Mesenchymal stem cell (in vitro differentiated cells and primary cell): Measurements from ENCODE around the gene KCNK18.

Experiments used
- DNase-seq: peaks from one replicate; pipeline ENCODE4 v3.0.0-alpha.2; 2013
- H2AFZ ChIP-seq: one replicate; pipeline ENCODE4 v1.6.1; 2013; ENCODE audit warnings: low read depth, mild to moderate bottlenecking, control low read depth, inconsistent platforms, low read length, moderate library complexity
- H2AK5ac ChIP-seq: 2 replicates; pipeline ENCODE4 v1.6.1; 2013; ENCODE audit warnings: low read length, moderate library complexity, mild to moderate bottlenecking, inconsistent platforms; ENCODE audit not compliant: severe bottlenecking
- H2BK120ac ChIP-seq: one replicate; pipeline ENCODE4 v1.6.1; 2013; ENCODE audit warnings: low read depth, mild to moderate bottlenecking, inconsistent platforms, low read length, moderate library complexity
- H2BK12ac ChIP-seq, 2 experiments: one replicate each; pipeline ENCODE4 v1.6.1; 2013; ENCODE audit warnings: inconsistent platforms in 2 of 2, low read length in 2 of 2, mild to moderate bottlenecking in 2 of 2, moderate library complexity in 2 of 2, control low read depth in 1 of 2
- H2BK15ac ChIP-seq: one replicate; pipeline ENCODE4 v1.6.1; 2013; ENCODE audit warnings: mild to moderate bottlenecking, low read depth, inconsistent platforms; ENCODE audit not compliant: poor library complexity, severe bottlenecking
- H2BK5ac ChIP-seq: 2 replicates; pipeline ENCODE4 v1.6.1; 2013; ENCODE audit warnings: low read depth, mild to moderate bottlenecking, low read length, control low read depth, inconsistent platforms; ENCODE audit not compliant: poor library complexity, severe bottlenecking
- H3K14ac ChIP-seq, 2 experiments: one replicate each; pipeline ENCODE4 v1.6.1; 2013; ENCODE audit warnings: inconsistent platforms in 2 of 2, low read length in 2 of 2, control low read depth in 1 of 2, mild to moderate bottlenecking in 1 of 2, moderate library complexity in 1 of 2
- H3K18ac ChIP-seq, 2 experiments: one replicate each; pipeline ENCODE4 v1.6.1; 2013; ENCODE audit warnings: inconsistent platforms in 2 of 2, low read length in 2 of 2, control low read depth in 1 of 2, low read depth in 1 of 2, mild to moderate bottlenecking in 1 of 2
- H3K23ac ChIP-seq, 2 experiments: one replicate each; pipeline ENCODE4 v1.6.1; 2013; ENCODE audit warnings: inconsistent platforms in 2 of 2, low read length in 2 of 2, mild to moderate bottlenecking in 2 of 2, moderate library complexity in 2 of 2, control low read depth in 1 of 2
- H3K27ac ChIP-seq: 2 replicates; pipeline ENCODE4 v1.5.1; 2013; ENCODE audit warnings: mild to moderate bottlenecking, moderate library complexity, low read length, control low read depth, inconsistent platforms; ENCODE audit not compliant: poor library complexity, severe bottlenecking
- H3K27me3 ChIP-seq, 2 experiments: 2 replicates each; pipeline versions ENCODE4 v1.6.1 to v1.7.0; 2013; ENCODE audit warnings: low read length in 2 of 2, mild to moderate bottlenecking in 2 of 2, moderate library complexity in 2 of 2, control low read depth in 1 of 2, inconsistent platforms in 1 of 2; ENCODE audit not compliant: control insufficient read depth in 1 of 2, insufficient read depth in 1 of 2
- H3K36me3 ChIP-seq, 2 experiments: 2 replicates each; pipeline versions ENCODE4 v1.6.1 to v1.7.0; 2013; ENCODE audit warnings: low read length in 2 of 2, control low read depth in 1 of 2, inconsistent platforms in 1 of 2, low read depth in 1 of 2, mild to moderate bottlenecking in 1 of 2; ENCODE audit not compliant: insufficient read depth in 2 of 2, control insufficient read depth in 1 of 2
- H3K4ac ChIP-seq, 2 experiments: one replicate each; pipeline ENCODE4 v1.6.1; 2013; ENCODE audit warnings: inconsistent platforms in 2 of 2, low read length in 2 of 2, mild to moderate bottlenecking in 2 of 2, moderate library complexity in 2 of 2, control low read depth in 1 of 2, low read depth in 1 of 2
- H3K4me1 ChIP-seq: 2 replicates; pipeline ENCODE4 v1.6.1; 2013; ENCODE audit warnings: low read depth, low read length, control low read depth; ENCODE audit not compliant: control insufficient read depth, insufficient read depth
- H3K4me2 ChIP-seq: 2 replicates; pipeline ENCODE4 v1.6.1; 2013; ENCODE audit warnings: low read length, mild to moderate bottlenecking, inconsistent platforms; ENCODE audit not compliant: poor library complexity, severe bottlenecking
- H3K4me3 ChIP-seq, 2 experiments: 2 replicates each; pipeline versions ENCODE4 v1.5.1 to v1.7.0; 2013; ENCODE audit warnings: low read length in 2 of 2, mild to moderate bottlenecking in 2 of 2, control low read depth in 1 of 2, low read depth in 1 of 2; ENCODE audit not compliant: insufficient read depth in 1 of 2
- H3K79me1 ChIP-seq: replicated peaks from 2 replicates; pipeline ENCODE4 v1.6.1; 2013; ENCODE audit warnings: mild to moderate bottlenecking, control low read depth, low read length, inconsistent platforms; ENCODE audit not compliant: poor library complexity, severe bottlenecking
- H3K9ac ChIP-seq: 2 replicates; pipeline ENCODE4 v1.7.0; 2013; ENCODE audit warnings: mild to moderate bottlenecking, low read length, moderate library complexity
- H3K9me3 ChIP-seq: 2 replicates; pipeline ENCODE4 v1.7.0; 2013; ENCODE audit warnings: mild to moderate bottlenecking, low read length; ENCODE audit not compliant: control insufficient read depth
- H4K8ac ChIP-seq: one replicate; pipeline ENCODE4 v1.6.1; 2013; ENCODE audit warnings: inconsistent platforms, mild to moderate bottlenecking, low read length, moderate library complexity
- H4K91ac ChIP-seq: one replicate; pipeline ENCODE4 v1.6.1; 2013; ENCODE audit warnings: mild to moderate bottlenecking, low read length, inconsistent platforms
- WGBS: methylation state at CpG from one replicate; pipeline ENCODE4 v1.1.7; 2013; ENCODE audit warnings: mixed read lengths; 5-methylcytosine and 5-hydroxymethylcytosine counted together

Gene KCNK18

DNA sequence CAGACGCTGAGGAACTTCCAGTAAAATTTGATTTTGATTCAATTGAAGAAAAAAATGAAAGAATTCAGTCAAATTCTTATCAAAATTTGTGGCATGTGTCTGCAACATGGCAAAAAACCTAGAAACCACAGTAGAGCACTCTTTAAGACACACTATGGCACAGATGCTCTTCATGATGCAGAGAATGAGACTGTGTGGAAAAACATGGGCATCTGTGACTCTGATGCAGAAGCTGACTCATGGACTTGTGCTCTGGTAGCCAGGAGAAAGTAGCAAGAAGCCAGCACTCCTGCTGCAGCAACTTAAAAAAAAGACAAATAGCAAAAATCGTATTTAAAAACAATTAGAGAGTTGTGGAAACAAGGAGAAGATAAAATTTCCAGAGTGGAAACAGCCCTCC, 8.9 kb upstream of the KCNK18 start:
- H3K27ac ChIP-seq: no peak overlapping the region
- no peak overlapping the region for H2BK12ac ChIP-seq
- H3K4ac ChIP-seq: no peak overlapping the region
- H3K4me1 ChIP-seq: no peaks in the 10 kb centered on the region
- no peak overlapping the region for H3K18ac ChIP-seq
- H3K27me3 ChIP-seq: peaks cover 6 to 8% of the 10 kb centered on the region in 2 experiments
- H2BK5ac ChIP-seq: no peak overlapping the region
- DNase-seq: no peak
- H2AK5ac ChIP-seq: no peak overlapping the region
- H3K4me2 ChIP-seq: no peak overlapping the region
- H2BK120ac ChIP-seq: no peak overlapping the region
- H2BK15ac ChIP-seq: no peak overlapping the region
- H3K4me3 ChIP-seq: no peak overlapping the region
- no peaks in the 10 kb centered on the region for H3K36me3 ChIP-seq
- no peaks in the 10 kb centered on the region for H3K79me1 ChIP-seq
- H4K91ac ChIP-seq: no peak overlapping the region
- H3K9me3 ChIP-seq: no peaks in the 10 kb centered on the region
- 58% methylated on average over 1 of the region's 2 CpGs for WGBS
- no peak overlapping the region for H2AFZ ChIP-seq
- no peak overlapping the region for H3K14ac ChIP-seq
- H3K9ac ChIP-seq: no peak overlapping the region
- H4K8ac ChIP-seq: no peak overlapping the region
- no peak overlapping the region for H3K23ac ChIP-seq

DNA sequence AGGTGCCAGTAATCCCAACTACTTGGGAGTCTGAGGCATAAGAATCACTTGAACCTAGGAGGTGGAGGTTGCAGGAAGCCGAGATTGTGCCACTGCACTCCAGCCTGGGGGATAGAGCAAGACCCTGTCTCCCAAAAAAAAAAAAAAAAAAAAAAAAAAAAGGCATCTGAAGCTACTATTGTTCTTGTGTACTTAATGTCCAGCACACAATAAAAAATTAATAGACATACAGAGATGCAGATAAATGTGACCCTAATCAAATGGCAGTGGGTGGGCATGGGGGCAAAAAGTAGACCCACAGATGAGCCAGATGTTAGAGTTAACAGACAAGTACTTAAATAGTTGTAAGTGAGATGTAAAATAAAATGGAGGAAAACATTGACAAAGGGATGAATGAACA, 7.7 kb upstream of the KCNK18 start:
- no peak overlapping the region for H2AFZ ChIP-seq
- H3K23ac ChIP-seq: no peak overlapping the region
- H3K36me3 ChIP-seq: no peaks in the 10 kb centered on the region

DNA sequence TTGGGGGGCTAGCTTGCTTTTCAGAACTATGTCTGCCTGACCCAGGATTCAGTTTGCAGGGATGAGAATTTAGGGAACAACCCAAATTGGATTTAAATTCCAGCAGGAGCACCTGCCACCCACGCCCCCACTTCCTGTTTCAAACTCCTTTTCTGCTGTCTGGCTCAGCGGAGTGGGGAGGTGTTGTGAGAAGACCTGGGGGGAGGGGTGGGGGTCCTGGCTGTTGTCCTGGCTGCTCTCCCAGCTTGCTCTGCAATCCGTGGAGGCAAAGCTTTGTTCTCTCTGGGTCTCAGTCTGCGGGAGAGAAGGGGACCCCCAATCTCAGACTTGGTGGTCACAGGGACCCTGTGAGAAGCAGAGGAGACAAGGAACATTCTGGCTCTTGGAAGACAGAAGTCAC, 799 bp downstream of the KCNK18 start:
- Histone ChIP-seq H3K27me3 (peaks cover 3 to 56% of the 10 kb centered on the region in 2 experiments), H3K18ac (no peak overlapping the region), H4K8ac (no peak overlapping the region), H3K4ac (no peak overlapping the region), H2BK120ac (no peak overlapping the region), H3K9me3 (no peaks in the 10 kb centered on the region), H3K9ac (no peak overlapping the region), H3K14ac (no peak overlapping the region), H3K27ac (no peak overlapping the region), H3K4me1 (no peaks in the 10 kb centered on the region), H3K4me3 (no peak overlapping the region), H3K79me1 (no peaks in the 10 kb centered on the region), H2AK5ac (no peak overlapping the region), H4K91ac (no peak overlapping the region), H2BK5ac (no peak overlapping the region), H2BK12ac (no peak overlapping the region), H3K4me2 (no peak overlapping the region), H2AFZ (no peak overlapping the region), H2BK15ac (no peak overlapping the region), H3K36me3 (no peaks in the 10 kb centered on the region), H3K23ac (no peak overlapping the region)
- WGBS: 64% methylated on average over 1 of the region's 4 CpGs
- no peak for DNase-seq

More for the DNA sequence above, 7.7 kb upstream of the KCNK18 start:
- no peak overlapping the region for H3K4ac ChIP-seq
- H2BK12ac ChIP-seq: no peak overlapping the region
- H3K18ac ChIP-seq: no peak overlapping the region
- DNase-seq: no peak
- H2AK5ac ChIP-seq: no peak overlapping the region
- H3K27ac ChIP-seq: no peak overlapping the region
- no CpG with 5 or more reads among the region's 1 CpG for WGBS
- no peak overlapping the region for H2BK120ac ChIP-seq
- H3K4me3 ChIP-seq: no peak overlapping the region
- no peak overlapping the region for H2BK5ac ChIP-seq
- H3K27me3 ChIP-seq: peaks cover 4 to 6% of the 10 kb centered on the region in 2 experiments
- H3K9me3 ChIP-seq: no peaks in the 10 kb centered on the region
- no peak overlapping the region for H4K91ac ChIP-seq
- H3K79me1 ChIP-seq: no peaks in the 10 kb centered on the region
- H3K4me2 ChIP-seq: no peak overlapping the region
- H4K8ac ChIP-seq: no peak overlapping the region
- no peak overlapping the region for H3K14ac ChIP-seq
- H3K9ac ChIP-seq: no peak overlapping the region
- H2BK15ac ChIP-seq: no peak overlapping the region
- H3K4me1 ChIP-seq: no peaks in the 10 kb centered on the region

DNA sequence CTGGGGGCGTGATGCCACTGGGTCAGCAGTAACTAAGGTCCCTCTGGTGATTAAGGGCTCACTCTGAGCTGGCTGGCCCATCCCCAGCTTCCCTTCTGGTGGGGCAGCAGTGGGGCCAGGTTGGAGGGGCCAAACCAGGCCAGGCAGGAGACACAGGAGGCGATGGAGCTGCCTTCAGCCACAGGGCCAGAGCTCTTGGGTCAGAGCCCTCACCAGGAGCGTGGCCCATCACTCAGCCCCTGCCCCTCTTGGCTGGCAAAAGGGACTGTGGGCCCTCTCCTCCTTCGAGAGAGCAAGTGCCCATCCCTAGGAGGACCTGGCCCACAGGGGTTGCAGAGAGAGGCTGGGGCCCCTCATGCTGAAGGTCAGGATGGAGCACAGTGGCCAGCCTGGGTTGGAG, 4.5 kb downstream of the KCNK18 start:
- Histone ChIP-seq H3K14ac (no peak overlapping the region), H4K91ac (no peak overlapping the region), H3K18ac (no peak overlapping the region), H4K8ac (no peak overlapping the region), H2BK120ac (no peak overlapping the region), H3K4me1 (no peaks in the 10 kb centered on the region), H3K36me3 (no peaks in the 10 kb centered on the region), H3K4me2 (no peak overlapping the region), H3K23ac (no peak overlapping the region), H3K4me3 (no peak overlapping the region), H2BK5ac (no peak overlapping the region), H2BK15ac (no peak overlapping the region), H2AK5ac (no peak overlapping the region), H3K27me3 (peaks cover 9 to 66% of the 10 kb centered on the region in 2 experiments), H2AFZ (no peak overlapping the region), H3K9me3 (peaks cover 4% of the 10 kb centered on the region), H2BK12ac (no peak overlapping the region), H3K4ac (no peak overlapping the region), H3K79me1 (no peaks in the 10 kb centered on the region), H3K27ac (no peak overlapping the region), H3K9ac (no peak overlapping the region)
- DNase-seq: no peak
- WGBS: 49% methylated on average over 4 of the region's 4 CpGs
